Osteoblast (primary cell): ENCODE data around the gene SLC37A2. TPM values are rescaled to one million over a fixed set of nuclear protein-coding genes. Genes with fewer than 3 reads are reported as not detected.

Source experiments
- DNase-seq: peaks from one replicate; pipeline ENCODE4 v3.0.0; 2011; ENCODE audit warnings: low spot score, mixed read lengths; ENCODE audit not compliant: insufficient read length; ENCODE audit errors: missing footprints
- H2AFZ ChIP-seq: 2 replicates; pipeline ENCODE4 v1.6.0; 2011; ENCODE audit warnings: mild to moderate bottlenecking, low read length
- H3K27ac ChIP-seq: 2 replicates; pipeline ENCODE4 v1.5.1; 2011; ENCODE audit warnings: mild to moderate bottlenecking, low read depth, low read length, moderate library complexity
- H3K27me3 ChIP-seq: 2 replicates; pipeline ENCODE4 v1.6.0; 2012; ENCODE audit warnings: mild to moderate bottlenecking, control low read depth, inconsistent platforms, low read length, moderate library complexity; ENCODE audit not compliant: insufficient read depth
- H3K36me3 ChIP-seq: 2 replicates; pipeline ENCODE4 v1.5.1; 2011; ENCODE audit warnings: mild to moderate bottlenecking, low read length, control low read depth, moderate library complexity; ENCODE audit not compliant: insufficient read depth
- H3K4me1 ChIP-seq: 2 replicates; pipeline ENCODE4 v1.5.1; 2011; ENCODE audit warnings: mild to moderate bottlenecking, low read length, control low read depth, moderate library complexity; ENCODE audit not compliant: insufficient read depth
- H3K4me2 ChIP-seq: 2 replicates; pipeline ENCODE4 v1.6.0; 2011; ENCODE audit warnings: mild to moderate bottlenecking, low read length; ENCODE audit not compliant: insufficient read depth
- H3K4me3 ChIP-seq: fragments of 200-600 bp; sonication (generic); 3 replicates; pipeline ENCODE4 v1.5.1; 2012; ENCODE audit warnings: mild to moderate bottlenecking, low read length, inconsistent platforms; ENCODE audit not compliant: insufficient read depth
- H3K79me2 ChIP-seq: 2 replicates; pipeline ENCODE4 v1.6.0; 2012; ENCODE audit warnings: mild to moderate bottlenecking, low read length, control low read depth, inconsistent platforms; ENCODE audit not compliant: insufficient read depth
- H3K9me3 ChIP-seq: 2 replicates; pipeline ENCODE4 v1.5.1; 2011; ENCODE audit warnings: low read depth, low read length, control low read depth
- H4K20me1 ChIP-seq: 2 replicates; pipeline ENCODE4 v1.6.0; 2012; ENCODE audit warnings: mild to moderate bottlenecking, low read length, control low read depth; ENCODE audit not compliant: insufficient read depth
- total RNA-seq: library from RNA; depleted of rRNA; stranded (reverse); fragments of >200 nt; gene quantifications from 2 replicates; pipeline ENCODE4 v1.2.3, GENCODE V29; 2012
- TF ChIP-seq, protein P1 (sequence below): IDR thresholded peaks from 2 replicates; pipeline ENCODE4 v1.5.1; 2011; ENCODE audit warnings: mild to moderate bottlenecking, low read depth, low read length, moderate library complexity; ENCODE audit errors: extremely low read depth

SLC37A2 gene
- total RNA-seq, 1 donor: 0.36 TPM

DNA sequence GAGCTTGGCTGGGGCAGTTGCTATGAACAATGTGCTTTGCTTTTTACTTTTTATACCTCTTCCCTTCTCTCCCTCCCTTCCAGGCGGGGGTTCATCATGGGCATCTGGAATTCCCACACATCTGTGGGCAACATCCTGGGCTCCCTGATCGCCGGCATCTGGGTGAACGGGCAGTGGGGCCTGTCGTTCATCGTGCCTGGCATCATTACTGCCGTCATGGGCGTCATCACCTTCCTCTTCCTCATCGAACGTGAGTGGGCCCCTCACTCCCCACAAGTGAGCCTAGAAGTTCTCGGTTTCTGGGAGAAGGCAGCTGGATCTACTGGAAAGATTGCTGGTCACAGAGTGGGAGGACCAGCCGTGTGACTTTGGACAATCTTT lies 17.4 kb downstream of the SLC37A2 start:
- no peak overlapping the region for H3K4me2 ChIP-seq
- TF ChIP-seq, protein P1, sequence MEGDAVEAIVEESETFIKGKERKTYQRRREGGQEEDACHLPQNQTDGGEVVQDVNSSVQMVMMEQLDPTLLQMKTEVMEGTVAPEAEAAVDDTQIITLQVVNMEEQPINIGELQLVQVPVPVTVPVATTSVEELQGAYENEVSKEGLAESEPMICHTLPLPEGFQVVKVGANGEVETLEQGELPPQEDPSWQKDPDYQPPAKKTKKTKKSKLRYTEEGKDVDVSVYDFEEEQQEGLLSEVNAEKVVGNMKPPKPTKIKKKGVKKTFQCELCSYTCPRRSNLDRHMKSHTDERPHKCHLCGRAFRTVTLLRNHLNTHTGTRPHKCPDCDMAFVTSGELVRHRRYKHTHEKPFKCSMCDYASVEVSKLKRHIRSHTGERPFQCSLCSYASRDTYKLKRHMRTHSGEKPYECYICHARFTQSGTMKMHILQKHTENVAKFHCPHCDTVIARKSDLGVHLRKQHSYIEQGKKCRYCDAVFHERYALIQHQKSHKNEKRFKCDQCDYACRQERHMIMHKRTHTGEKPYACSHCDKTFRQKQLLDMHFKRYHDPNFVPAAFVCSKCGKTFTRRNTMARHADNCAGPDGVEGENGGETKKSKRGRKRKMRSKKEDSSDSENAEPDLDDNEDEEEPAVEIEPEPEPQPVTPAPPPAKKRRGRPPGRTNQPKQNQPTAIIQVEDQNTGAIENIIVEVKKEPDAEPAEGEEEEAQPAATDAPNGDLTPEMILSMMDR: no peak
- H3K9me3 ChIP-seq: no peaks in the 10 kb centered on the region
- no peak for DNase-seq
- no peak overlapping the region for H3K4me3 ChIP-seq
- no peaks in the 10 kb centered on the region for H3K27me3 ChIP-seq
- H3K79me2 ChIP-seq: no peaks in the 10 kb centered on the region
- no peak overlapping the region for H2AFZ ChIP-seq
- H3K27ac ChIP-seq: no peak overlapping the region
- H3K36me3 ChIP-seq: no peaks in the 10 kb centered on the region
- H4K20me1 ChIP-seq: no peaks in the 10 kb centered on the region
- H3K4me1 ChIP-seq: peaks cover 16% of the 10 kb centered on the region

DNA sequence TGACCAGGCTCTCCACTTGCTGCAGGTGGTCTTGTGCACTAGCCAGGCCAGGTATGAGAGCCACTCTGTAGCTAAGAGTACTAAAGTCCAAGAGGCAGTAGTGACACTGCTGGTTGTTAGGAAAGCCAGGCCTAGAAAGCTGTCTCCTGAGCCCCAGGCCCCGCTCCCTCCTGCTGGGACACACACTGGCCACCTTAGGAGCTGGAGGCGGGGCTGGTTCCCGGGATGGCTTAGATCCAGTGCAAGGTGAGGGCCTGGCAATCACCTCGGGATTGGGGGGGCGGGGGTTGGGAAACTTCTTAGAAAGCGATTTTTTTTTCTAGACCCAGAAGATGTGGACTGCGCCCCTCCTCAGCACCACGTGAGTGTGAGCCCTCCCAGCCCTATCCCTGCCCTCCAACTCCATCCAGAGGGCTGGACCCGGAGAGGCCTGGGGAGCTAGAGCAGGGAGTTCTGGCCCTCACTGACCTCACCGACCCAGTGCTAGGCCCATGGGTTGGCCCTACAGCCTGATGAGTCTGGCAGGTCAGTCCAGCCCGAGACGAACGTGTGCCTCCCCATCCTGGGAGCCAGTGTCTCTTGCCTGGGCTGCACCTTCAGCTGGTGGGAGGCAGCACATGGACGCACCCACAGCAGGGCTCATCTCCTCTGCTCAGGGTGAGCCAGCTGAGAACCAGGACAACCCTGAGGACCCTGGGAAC lies 18.1 kb downstream of the SLC37A2 start:
- Histone ChIP-seq H3K4me3 (no peak overlapping the region), H3K4me1 (peaks cover 16% of the 10 kb centered on the region), H3K4me2 (no peak overlapping the region), H3K79me2 (no peaks in the 10 kb centered on the region), H3K9me3 (no peaks in the 10 kb centered on the region), H3K27me3 (no peaks in the 10 kb centered on the region), H3K27ac (no peak overlapping the region), H2AFZ (no peak overlapping the region), H3K36me3 (no peaks in the 10 kb centered on the region), H4K20me1 (no peaks in the 10 kb centered on the region)
- DNase-seq: no peak
- TF ChIP-seq, protein P1: no peak

DNA sequence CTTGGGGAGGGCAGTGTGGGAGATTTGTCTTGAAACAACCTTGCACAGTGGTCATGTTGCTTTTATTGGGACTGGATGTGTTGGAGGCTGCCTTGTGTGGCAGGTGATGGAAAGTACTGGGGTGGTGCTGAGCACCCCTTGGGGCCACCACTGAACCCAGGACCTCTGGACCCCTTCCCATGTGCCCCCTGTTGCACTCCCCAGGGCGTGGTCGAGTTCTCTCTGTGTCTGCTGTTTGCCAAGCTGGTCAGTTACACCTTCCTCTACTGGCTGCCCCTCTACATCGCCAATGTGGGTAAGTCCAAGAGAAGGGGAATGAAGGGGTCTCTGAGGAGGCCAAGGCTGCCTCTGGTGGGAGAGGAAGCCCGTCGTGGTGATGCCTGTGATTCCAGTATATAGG lies 18.9 kb downstream of the SLC37A2 start:
- Histone ChIP-seq H3K79me2 (no peaks in the 10 kb centered on the region), H3K4me3 (no peak overlapping the region), H3K36me3 (no peaks in the 10 kb centered on the region), H3K27me3 (no peaks in the 10 kb centered on the region), H3K9me3 (no peaks in the 10 kb centered on the region), H3K4me1 (peaks cover 16% of the 10 kb centered on the region), H4K20me1 (no peaks in the 10 kb centered on the region), H2AFZ (no peak overlapping the region), H3K27ac (no peak overlapping the region), H3K4me2 (no peak overlapping the region)
- DNase-seq: no peak
- TF ChIP-seq, protein P1: no peak

DNA sequence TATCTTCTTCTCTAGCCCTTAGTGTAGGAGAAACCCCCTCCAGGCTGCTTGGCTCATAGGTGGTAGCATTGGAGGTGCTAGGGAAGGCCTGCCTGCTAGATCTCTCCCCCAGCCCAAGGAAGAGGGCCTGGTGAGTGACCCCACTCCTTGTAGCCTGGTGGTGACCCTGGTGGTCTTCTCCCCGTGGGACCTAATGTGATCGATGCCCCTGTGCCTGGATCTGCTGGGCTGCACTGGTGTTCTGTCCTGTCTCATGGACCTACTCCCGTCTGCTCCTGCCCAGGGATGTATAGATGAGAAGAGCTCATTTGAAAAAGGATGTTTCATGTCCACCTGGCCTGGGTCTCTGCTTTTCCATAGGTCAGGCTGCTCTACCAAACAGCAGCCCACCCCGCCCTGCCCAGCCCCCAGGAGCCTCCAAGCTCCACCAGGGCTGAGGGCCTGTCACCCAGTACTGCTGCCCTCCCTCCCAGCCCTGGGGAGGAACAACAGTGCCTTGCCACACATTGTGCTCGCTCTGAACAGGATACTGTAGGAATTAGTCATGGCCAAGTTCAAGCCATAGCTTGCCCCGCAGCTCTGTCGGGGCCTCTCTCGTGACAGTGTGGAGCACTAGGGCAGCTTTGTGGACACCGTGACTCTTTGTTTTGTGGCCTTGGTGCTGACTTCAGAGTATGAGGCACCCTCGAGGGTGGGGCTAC lies 19.7 kb downstream of the SLC37A2 start:
- Histone ChIP-seq H3K79me2 (no peaks in the 10 kb centered on the region), H3K4me2 (peak overlapping the region; percentile 48), H4K20me1 (no peaks in the 10 kb centered on the region), H3K27ac (peak overlapping the region; percentile 75), H2AFZ (peak overlapping the region; percentile 77), H3K4me1 (peaks cover 16% of the 10 kb centered on the region), H3K36me3 (no peaks in the 10 kb centered on the region), H3K9me3 (no peaks in the 10 kb centered on the region), H3K4me3 (no peak overlapping the region), H3K27me3 (no peaks in the 10 kb centered on the region)
- TF ChIP-seq, protein P1: no peak
- DNase-seq: peak; percentile 98
